KBM-7 (cell line): ENCODE results near the gene MANBA.
"Not testable (repeated sequence)": the region's sequence is repeated elsewhere in the genome, so short reads cannot be mapped to it uniquely, and the experiment has no call there.

Source experiments
- DNase-seq: peaks from one replicate; pipeline ENCODE4 v3.0.0-alpha.2; 2015
- in situ Hi-C: fragments of 300-500 bp; cut with MboI; formaldehyde crosslinking; loops from 2 replicates; pipeline ENCODE4 v1.14.3; 2020; ENCODE audit warnings: low sequenced_read_pairs, low pct_unique_long_range_greater_than_20kb, mixed read lengths

MANBA gene

GRCh38 chr4:102774254-102774653 is 13.5 kb upstream of the MANBA start:
- in situ Hi-C loops: no loop called here

GRCh38 chr4:102772738-102773340 is 12.1 kb upstream of the MANBA start:
- no peak for DNase-seq
- in situ Hi-C loops: no loop called here

More at GRCh38 chr4:102774254-102774653, 13.5 kb upstream of the MANBA start:
- DNase-seq: no peak

DNA sequence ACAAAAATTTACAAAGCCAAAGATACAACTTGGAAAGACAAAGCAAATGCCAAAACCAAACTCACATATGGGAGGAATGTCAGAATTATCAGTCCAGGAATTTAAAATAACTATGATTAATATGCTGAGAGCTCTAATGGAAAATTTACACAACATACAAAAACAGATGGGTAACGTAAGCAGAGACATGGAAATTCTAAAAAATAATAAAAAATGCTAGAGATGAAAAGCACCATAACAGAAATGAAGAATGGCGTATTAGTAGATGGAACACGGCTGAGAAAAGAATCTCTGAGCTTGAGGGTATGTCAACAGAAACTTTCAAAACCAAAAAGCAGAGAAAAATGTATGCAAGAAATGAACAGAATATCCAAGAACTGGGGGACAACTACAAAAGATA is 4.1 kb upstream of the MANBA start:
- DNase-seq: no peak
- in situ Hi-C loops: no loop called here

- DNase-seq: no peak
- in situ Hi-C loops: no loop called here
These were observed 1.1 kb upstream of the MANBA start for GRCh38 chr4:102761906-102762305.

GRCh38 chr4:102761296-102761701 is 531 bp upstream of the MANBA start:
- in situ Hi-C loops: no loop called here
- DNase-seq: no peak

DNA sequence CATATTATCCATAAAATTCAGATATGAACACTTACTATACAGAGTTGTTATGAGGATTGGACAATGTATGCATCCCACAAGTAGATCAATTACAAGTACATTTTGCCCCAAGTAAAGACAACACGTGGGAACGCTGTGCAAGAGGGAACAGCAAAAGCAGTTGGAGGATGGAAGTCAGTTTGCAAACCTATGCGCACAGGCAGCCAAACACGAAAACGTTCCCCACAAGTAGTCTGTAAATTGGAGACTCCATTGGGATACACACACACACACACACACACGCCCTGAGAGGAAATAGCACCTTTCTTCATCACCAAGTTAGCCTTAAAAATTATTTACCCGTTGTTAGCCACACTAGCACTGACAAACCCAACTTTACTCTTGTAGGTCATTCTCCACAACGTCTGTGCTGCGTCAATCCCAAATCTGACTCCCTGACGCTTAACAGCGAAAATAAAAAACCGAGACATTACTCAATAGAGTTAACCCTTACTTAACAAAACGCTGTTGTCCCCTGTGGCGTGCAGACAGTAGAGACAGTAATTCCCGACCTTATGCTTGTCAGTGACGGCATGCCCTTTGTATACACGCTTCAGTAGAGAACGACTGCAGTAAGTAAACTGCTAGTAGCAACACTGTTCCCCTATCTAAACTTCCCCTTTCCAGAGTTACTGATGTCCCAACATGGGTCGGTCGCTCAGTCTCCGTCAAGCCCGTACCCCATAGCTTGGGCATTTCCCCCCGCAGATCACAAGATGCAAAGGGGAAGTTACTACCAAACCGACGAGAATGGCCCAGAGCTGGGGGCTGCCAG is 730 bp downstream of the MANBA start:
- in situ Hi-C loops: no loop called here
- peak; percentile 93 for DNase-seq

DNA sequence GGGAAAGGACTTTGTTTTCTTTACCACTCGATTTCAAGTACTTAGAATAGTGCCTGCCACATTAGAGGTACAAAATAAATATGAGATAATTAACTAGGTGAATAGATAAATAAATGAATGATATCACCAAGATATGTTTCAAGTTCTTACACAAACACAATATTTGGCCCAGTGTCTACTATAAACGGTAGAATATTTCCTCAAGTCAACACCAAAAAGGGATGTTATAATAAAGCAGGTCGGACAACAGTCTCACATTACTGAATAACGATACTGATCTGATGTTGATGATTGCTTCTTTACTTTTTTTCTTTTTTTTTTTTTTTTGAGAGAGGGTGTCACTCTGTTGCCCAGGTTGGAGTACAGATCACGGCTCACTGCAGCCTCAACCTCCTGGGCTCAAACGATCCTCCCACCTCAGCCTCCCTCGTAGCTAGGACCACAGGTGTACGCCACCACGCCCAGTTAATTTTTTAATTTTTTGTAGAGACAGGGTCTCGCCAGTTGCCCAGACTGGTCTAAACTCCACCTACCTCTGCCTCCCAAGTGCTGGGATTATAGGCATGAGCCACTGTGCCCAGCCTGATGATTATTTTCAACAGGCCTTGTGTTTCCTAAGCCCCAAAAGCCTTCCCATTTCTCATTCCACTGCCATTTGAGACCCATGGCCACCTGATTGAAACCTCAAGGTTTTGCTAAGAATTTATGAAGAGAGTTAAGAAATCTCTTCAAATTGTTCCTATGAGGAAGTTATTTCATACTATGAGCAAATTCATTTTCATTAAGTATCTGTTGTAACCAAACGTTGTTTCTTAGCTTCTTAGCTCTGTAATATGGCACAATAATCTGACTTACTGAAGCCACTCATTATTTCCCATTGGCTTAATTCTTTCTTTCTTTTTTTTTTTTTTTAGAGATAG is 2.3 kb downstream of the MANBA start:
- in situ Hi-C loops: no loop called here
- DNase-seq: no peak

DNA sequence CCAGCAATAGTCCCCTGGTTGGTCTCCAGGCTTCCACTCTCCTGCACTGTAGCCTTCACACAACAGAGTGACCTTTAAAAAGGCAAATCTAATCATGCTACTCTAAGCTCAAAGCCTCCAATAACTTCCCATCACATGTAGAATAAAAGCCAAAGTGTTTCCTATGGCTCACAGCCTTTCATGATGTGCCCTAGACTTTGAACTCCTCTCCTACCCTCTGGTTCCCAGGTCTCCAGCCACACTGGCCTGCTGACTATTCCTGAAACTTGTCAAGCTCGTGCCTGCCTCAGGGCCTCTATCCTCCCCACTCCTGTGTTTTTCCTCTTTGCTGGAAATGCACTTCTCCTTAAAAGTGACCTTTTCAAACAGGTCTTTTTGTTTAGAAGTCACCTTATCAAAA is 3.1 kb downstream of the MANBA start:
- in situ Hi-C loops: no loop called here
- no peak for DNase-seq

GRCh38 chr4:102754044-102754443 is 6.7 kb downstream of the MANBA start:
- no peak for DNase-seq

GRCh38 chr4:102751941-102752340 is 8.8 kb downstream of the MANBA start:
- in situ Hi-C loops: no loop called here
- no peak for DNase-seq

More at GRCh38 chr4:102754044-102754443, 6.7 kb downstream of the MANBA start:
- in situ Hi-C loops: no loop called here

GRCh38 chr4:102743352-102743751 is 17.4 kb downstream of the MANBA start:
- peak; percentile 91 for DNase-seq
- in situ Hi-C loops: not testable (repeated sequence)

- in situ Hi-C loops, DNase-seq: not testable (repeated sequence)
These were observed 22.0 kb downstream of the MANBA start for GRCh38 chr4:102738802-102739201.

DNA sequence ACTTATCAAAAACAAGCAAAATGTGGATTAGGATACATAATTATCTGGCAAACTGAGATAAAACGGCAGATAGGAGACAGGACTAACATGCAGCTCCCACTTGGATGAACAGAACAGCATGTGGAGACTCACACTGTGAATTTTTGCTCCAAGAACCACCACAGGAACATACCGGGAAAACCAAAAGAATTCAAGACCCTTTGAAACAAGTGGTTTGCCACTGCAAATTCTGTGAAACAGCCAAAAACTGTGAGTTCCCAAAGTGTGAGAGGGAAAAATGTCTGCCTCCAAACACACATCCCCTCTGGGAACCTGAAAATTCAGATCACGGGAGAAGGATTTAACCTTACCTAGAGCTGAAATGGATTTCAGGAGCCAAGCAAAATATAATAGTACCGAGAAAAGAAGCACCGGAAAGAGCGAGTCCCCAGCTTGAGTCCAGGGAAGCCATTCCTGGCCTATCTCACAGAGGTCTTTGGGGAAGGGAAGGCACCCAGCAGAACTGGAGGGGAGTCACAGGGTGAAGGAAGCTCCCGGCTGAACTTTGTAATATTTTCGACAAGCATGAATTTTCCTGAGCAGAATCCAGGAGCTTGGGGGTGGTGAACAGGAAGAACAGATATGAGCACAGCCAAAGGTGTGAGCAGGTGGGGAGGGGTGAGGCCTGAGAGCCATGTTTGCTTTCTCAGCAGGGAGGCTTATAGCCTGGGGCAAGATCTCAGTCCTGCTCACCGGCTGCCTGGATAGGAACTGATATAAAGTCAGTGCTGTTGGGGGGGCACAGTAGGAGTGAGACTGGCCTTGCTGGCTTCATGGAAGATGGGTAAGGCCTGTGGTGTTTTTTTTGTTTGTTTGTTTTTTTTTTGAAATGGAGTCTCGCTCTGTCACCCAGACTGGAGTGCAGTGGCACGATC is 23.9 kb downstream of the MANBA start:
- in situ Hi-C loops: no loop called here
- no peak for DNase-seq

DNA sequence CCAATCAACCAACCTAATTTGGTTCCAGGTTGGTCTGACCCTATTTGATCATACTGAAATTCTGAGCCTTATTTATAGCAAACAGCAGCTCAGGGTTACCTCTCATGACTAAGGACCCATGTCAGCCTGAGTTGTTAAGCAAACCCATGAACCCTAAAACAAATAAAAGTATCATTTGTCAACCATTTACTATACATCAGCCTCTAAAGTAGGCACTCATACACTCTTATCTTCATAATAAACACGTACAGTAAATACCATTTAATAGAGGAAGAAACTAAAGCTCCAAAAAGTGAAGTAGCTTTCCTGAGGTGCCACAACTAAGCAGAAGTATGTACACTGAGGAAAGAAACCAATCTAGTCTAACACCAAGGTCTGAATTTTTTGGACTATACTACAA is 25.2 kb downstream of the MANBA start:
- no peak for DNase-seq
- in situ Hi-C loops: no loop called here

- in situ Hi-C loops: no loop called here
- DNase-seq: peak; percentile 87
These were observed 26.0 kb downstream of the MANBA start for GRCh38 chr4:102734591-102735385.

DNA sequence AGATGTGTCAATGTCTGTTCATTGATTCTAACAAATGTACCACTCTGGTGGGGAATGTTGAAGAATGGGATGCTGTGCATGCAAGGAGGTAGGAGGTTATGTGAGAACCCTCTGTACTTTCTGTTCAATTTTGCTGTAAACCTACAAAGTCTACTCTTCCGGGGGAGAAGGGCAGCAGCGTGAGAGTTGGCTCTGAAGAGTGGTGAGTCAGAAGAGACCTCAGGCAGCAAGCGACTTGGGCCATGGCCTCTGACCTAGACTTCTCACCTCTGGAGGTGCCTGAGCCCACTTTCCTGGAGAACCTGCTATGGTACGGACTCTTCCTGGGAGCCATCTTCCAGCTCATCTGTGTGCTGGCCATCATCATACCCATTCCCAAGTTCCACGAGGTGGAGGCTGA is 26.7 kb downstream of the MANBA start:
- in situ Hi-C loops: no loop called here

GRCh38 chr4:102733084-102733483 is 27.7 kb downstream of the MANBA start:
- in situ Hi-C loops: no loop called here
- no peak for DNase-seq

More for the DNA sequence above, 26.7 kb downstream of the MANBA start:
- no peak for DNase-seq

DNA sequence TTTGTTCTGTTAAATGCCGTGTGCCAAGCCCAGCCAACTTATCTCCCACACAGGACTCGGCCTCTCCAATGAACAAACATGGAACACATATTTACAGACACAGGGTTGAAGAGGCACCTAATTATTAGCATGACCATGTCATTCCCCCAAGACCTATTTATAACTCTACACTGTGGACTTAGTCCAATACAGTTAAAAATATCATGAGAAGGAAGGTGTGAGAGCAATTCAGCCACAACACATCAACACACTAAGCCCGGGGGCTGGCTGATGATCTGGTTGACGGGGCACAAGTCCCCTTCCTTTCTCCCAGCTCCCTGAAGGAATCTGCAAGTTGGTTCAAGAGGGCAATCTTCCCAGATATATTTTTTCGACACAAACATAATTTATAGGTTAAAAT is 28.1 kb downstream of the MANBA start:
- in situ Hi-C loops: no loop called here
- DNase-seq: no peak
